ENCODE results near the gene SLC10A6. TPM values are rescaled to one million over a fixed set of nuclear protein-coding genes. Genes with fewer than 3 reads are reported as not detected.

The SLC10A6 gene
- total and polyA plus RNA-seq, 2 donors (not counting 3 experiments of a cell fraction or from before 2014, with no cell fraction given): 0.04 TPM; not detected in 1

DNA sequence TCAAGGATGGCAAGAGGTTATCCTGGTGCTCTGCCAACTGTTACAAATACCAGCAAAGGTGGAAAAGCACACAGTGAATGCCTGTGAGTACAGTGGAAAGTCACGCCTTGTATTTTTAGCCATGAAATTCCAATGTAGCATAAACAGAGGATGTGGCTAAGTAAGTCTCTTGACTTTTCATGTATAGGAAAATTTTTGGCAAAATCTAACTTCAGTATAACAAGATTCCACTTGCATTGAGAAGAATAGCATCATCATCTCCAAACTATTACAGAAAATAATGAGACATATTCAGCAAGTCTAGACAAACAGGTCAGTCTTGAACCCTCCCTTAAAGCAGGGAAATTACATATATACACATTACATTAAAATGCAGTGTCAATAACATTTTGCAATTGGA is 7.9 kb downstream of the SLC10A6 start:
- no TSS peak for BruUV-seq (replicated peaks)
- intact Hi-C loops (cut with micrococcal nuclease): no loop called here
- FAIRE-seq: no peak
- Histone ChIP-seq H3K4me2 (ENCODE audit: insufficient read depth, low read length) (no peak overlapping the region), H3K27ac (ENCODE audit: insufficient read depth, low read depth, low read length) (no peak overlapping the region), H3K79me2 (ENCODE audit: control insufficient read depth, insufficient read depth, low read length) (no peaks in the 10 kb centered on the region), H3K4me3 (replicated peaks in 1 of 3; ENCODE audit: insufficient read depth in 1 of 3, low read depth in 1 of 3, low read length in 3 of 3) (no peak overlapping the region), H3K9ac (replicated peaks; ENCODE audit: extremely low read depth, insufficient read depth, low read length) (no peak overlapping the region), H2AFZ (ENCODE audit: low read depth, low read length) (no peak overlapping the region), H3K9me1 (replicated peaks; ENCODE audit: control insufficient read depth, extremely low read depth, insufficient read depth, low read length) (no peaks in the 10 kb centered on the region), H4K20me1 (replicated peaks; ENCODE audit: control insufficient read depth, extremely low read depth, insufficient read depth, low read length) (no peaks in the 10 kb centered on the region), H3K9me3 (replicated peaks; ENCODE audit: control insufficient read depth, insufficient read depth, low read length) (no peaks in the 10 kb centered on the region), H3K27me3 (ENCODE audit: control insufficient read depth in 2 of 2, insufficient read depth in 2 of 2, low read length in 2 of 2) (no peaks in the 10 kb centered on the region), H3K4me1 (ENCODE audit: control insufficient read depth, extremely low read depth, insufficient read depth, low read length) (peaks cover 11% of the 10 kb centered on the region), H3K36me3 (ENCODE audit: control insufficient read depth in 2 of 2, extremely low read depth in 1 of 2, insufficient read depth in 2 of 2, low read length in 2 of 2) (no peaks in the 10 kb centered on the region)
- POLR2A ChIA-PET: no interaction called here
- DNase-seq (ENCODE audit: low read depth, low spot score): no peak
- no peak for TF ChIP-seq EZH2 (IDR thresholded peaks at IDR 0.05; ENCODE audit: borderline replicate concordance, low read depth, low read length, severe bottlenecking)
- TF ChIP-seq FOS (IDR thresholded peaks at IDR 0.05; ENCODE audit: borderline replicate concordance, insufficient read depth, low read length): no peak
- TF ChIP-seq MYC (IDR thresholded peaks at IDR 0.05; ENCODE audit: low read depth, low read length): no peak
- TF ChIP-seq GATA2 (IDR thresholded peaks at IDR 0.05; ENCODE audit: insufficient read depth, insufficient read length, low read depth, low read length): no peak
- TF ChIP-seq POLR2AphosphoS5 (IDR thresholded peaks at IDR 0.05; ENCODE audit: insufficient read depth, low read depth, low read length): no peak
- TF ChIP-seq, protein P1, sequence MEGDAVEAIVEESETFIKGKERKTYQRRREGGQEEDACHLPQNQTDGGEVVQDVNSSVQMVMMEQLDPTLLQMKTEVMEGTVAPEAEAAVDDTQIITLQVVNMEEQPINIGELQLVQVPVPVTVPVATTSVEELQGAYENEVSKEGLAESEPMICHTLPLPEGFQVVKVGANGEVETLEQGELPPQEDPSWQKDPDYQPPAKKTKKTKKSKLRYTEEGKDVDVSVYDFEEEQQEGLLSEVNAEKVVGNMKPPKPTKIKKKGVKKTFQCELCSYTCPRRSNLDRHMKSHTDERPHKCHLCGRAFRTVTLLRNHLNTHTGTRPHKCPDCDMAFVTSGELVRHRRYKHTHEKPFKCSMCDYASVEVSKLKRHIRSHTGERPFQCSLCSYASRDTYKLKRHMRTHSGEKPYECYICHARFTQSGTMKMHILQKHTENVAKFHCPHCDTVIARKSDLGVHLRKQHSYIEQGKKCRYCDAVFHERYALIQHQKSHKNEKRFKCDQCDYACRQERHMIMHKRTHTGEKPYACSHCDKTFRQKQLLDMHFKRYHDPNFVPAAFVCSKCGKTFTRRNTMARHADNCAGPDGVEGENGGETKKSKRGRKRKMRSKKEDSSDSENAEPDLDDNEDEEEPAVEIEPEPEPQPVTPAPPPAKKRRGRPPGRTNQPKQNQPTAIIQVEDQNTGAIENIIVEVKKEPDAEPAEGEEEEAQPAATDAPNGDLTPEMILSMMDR (IDR thresholded peaks at IDR 0.05; ENCODE audit: extremely low read depth in 1 of 2, insufficient read depth in 1 of 2, low read depth in 1 of 2, low read length in 2 of 2): no peak
- TF ChIP-seq, protein P2, sequence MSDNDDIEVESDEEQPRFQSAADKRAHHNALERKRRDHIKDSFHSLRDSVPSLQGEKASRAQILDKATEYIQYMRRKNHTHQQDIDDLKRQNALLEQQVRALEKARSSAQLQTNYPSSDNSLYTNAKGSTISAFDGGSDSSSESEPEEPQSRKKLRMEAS (IDR thresholded peaks at IDR 0.05; ENCODE audit: insufficient read depth, insufficient read length): no peak
- TF ChIP-seq JUN (IDR thresholded peaks at IDR 0.05; ENCODE audit: borderline replicate concordance, insufficient read depth, insufficient read length, low read depth): no peak
- no peak for TF ChIP-seq POLR2A (IDR thresholded peaks at IDR 0.05; ENCODE audit: low read depth, low read length)
- CTCF ChIA-PET: no interaction called here
- dilution Hi-C loops (cut with MboI; ENCODE audit: extremely low pct_ligation_motif_present, low sequenced_read_pairs): no loop called here

Data from endothelial cell of umbilical vein (primary cell).